ENCODE results near the gene CLDN6. TPM values are rescaled to one million over a fixed set of nuclear protein-coding genes. Genes with fewer than 3 reads are reported as not detected.
"Not testable (repeated sequence)": the region's sequence is repeated elsewhere in the genome, so short reads cannot be mapped to it uniquely, and the experiment has no call there.

CLDN6 gene
- total and polyA plus RNA-seq, 9 donors = 1.8 TPM; not detected in 8

GRCh38 chr16:3058139-3059030, 40.4 kb upstream of the CLDN6 start:
- TF ChIP-seq EP300 (IDR thresholded peaks at IDR 0.05) (no peak), POLR2A (IDR thresholded peaks at IDR 0.05) (no peak), CTCF (IDR thresholded peaks at IDR 0.05) (no peak)
- Histone ChIP-seq H3K27ac (no peak overlapping the region), H3K27me3 (no peaks in the 10 kb centered on the region), H3K9me3 (no peaks in the 10 kb centered on the region), H3K36me3 (no peaks in the 10 kb centered on the region), H3K4me1 (ENCODE audit: insufficient read depth) (peaks cover 8% of the 10 kb centered on the region), H3K4me3 (peak overlapping the region; percentile 85)
- WGBS, 3 donors = 6 to 19% (median 7%) methylated on average over 28 to 77 of the region's 77 CpGs
- DNase-seq = peak in 4 of 5 donors; percentile 43 to 57 (median 54)
- intact Hi-C loops (cut with DNase I) = loop anchor here in 3 of 4 donors (5.0 to 10.0 kb wide), 2 partner anchors 106 to 109 kb away; no protein-coding TSS in a partner anchor

GRCh38 chr16:3057181-3058138, 39.5 kb upstream of the CLDN6 start:
- intact Hi-C loops (cut with DNase I) = loop anchor here in 3 of 4 donors (5.0 to 10.0 kb wide), 2 partner anchors 107 to 110 kb away; no protein-coding TSS in a partner anchor
- WGBS, 3 donors = 92 to 95% (median 95%) methylated on average over 22 of the region's 22 CpGs
- no peak for DNase-seq

GRCh38 chr16:3056336-3057180, 38.6 kb upstream of the CLDN6 start:
- Histone ChIP-seq H3K36me3 (no peaks in the 10 kb centered on the region), H3K27ac (no peak overlapping the region), H3K4me1 (ENCODE audit: insufficient read depth) (peaks cover 8% of the 10 kb centered on the region), H3K27me3 (no peaks in the 10 kb centered on the region), H3K9me3 (no peaks in the 10 kb centered on the region), H3K4me3 (no peak overlapping the region)
- no peak for TF ChIP-seq CTCF (IDR thresholded peaks at IDR 0.05)
- TF ChIP-seq EP300 (IDR thresholded peaks at IDR 0.05) = no peak
- TF ChIP-seq POLR2A (IDR thresholded peaks at IDR 0.05) = no peak
- intact Hi-C loops (cut with DNase I) = loop anchor here in 3 of 4 donors (5.0 to 10.0 kb wide), 2 partner anchors 108 to 111 kb away; no protein-coding TSS in a partner anchor
- WGBS, 3 donors = 81 to 87% (median 85%) methylated on average over 19 of the region's 19 CpGs
- no peak for DNase-seq

More at GRCh38 chr16:3057181-3058138, 39.5 kb upstream of the CLDN6 start:
- Histone ChIP-seq H3K9me3 (no peaks in the 10 kb centered on the region), H3K27me3 (no peaks in the 10 kb centered on the region), H3K27ac (no peak overlapping the region), H3K4me1 (ENCODE audit: insufficient read depth) (peaks cover 8% of the 10 kb centered on the region), H3K4me3 (no peak overlapping the region), H3K36me3 (no peaks in the 10 kb centered on the region)
- no peak for TF ChIP-seq EP300 (IDR thresholded peaks at IDR 0.05)
- no peak for TF ChIP-seq CTCF (IDR thresholded peaks at IDR 0.05)
- TF ChIP-seq POLR2A (IDR thresholded peaks at IDR 0.05) = no peak

GRCh38 chr16:3055734-3056115, 37.7 kb upstream of the CLDN6 start:
- not testable (repeated sequence) for H3K27ac ChIP-seq; H3K27me3 ChIP-seq; H3K4me1 ChIP-seq (ENCODE audit: insufficient read depth); H3K9me3 ChIP-seq; H3K36me3 ChIP-seq; H3K4me3 ChIP-seq; DNase-seq
- WGBS, 3 donors = 41 to 51% (median 45%) methylated on average over 8 to 9 of the region's 9 CpGs
- intact Hi-C loops (cut with DNase I) = loop anchor here in 3 of 4 donors (5.0 to 10.0 kb wide), 2 partner anchors 109 to 112 kb away; no protein-coding TSS in a partner anchor

Data from ovary (tissue), 9 donors.